NCI-H526 treated with DMSO at 0.1 percent for 48 hours (cell line): ENCODE measurements around the gene NEK9.

Source experiments
- DNase-seq: peaks from one replicate; lab custom pipeline; 2025; lab: John Stamatoyannopoulos, UW

NEK9 gene

DNA sequence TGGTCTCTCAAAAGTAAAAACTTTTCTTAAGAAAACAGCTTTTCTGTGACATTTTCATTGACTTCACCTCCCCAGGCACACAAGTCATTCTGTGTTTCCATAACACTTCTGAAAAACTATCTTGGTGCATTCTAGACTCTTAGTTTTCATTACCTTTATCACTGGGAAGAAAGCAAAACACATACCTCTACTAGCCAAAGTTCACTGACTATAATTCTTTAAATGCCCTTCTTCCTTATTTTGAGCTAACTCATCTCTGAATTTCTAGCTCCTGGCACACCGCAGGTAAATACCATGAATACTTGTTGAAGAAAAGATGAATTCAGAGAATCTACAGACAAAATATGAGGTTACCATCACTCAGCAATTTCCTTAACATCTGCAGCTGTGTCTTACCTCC, 96.7 kb downstream of the NEK9 start:
- DNase-seq: no peak
